T-helper 2 cell treated with Interferon-gamma antibody and Interleukin-4, amounts not matched to agents 100 ng/mL and 5 ng/mL, for 36 hours (primary cell): ENCODE measurements around the gene NPC2. TPM values are rescaled to one million over a fixed set of nuclear protein-coding genes. Genes with fewer than 3 reads are reported as not detected.

Experiments used
- total RNA-seq: library from RNA; stranded (reverse); gene quantifications from 2 replicates; pipeline ENCODE4 v1.2.3, GENCODE V29; 2022

NPC2 gene
- total RNA-seq, 1 donor from 2014 or later = 28.9 TPM

Other genes starting within 250 kb of the NPC2 start
- 47.3 and 49.6 TPM in 2 replicates for gene ABCD4, start 190.4 kb downstream of the NPC2 start, total RNA-seq
- not detected in 2 replicates for gene VRTN, start 144.8 kb downstream of the NPC2 start, total RNA-seq
- not detected in 2 replicates for gene SYNDIG1L, start 67.1 kb downstream of the NPC2 start, total RNA-seq
- 22.9 and 26.9 TPM in 2 replicates for gene ISCA2, start 460 bp upstream of the NPC2 start, total RNA-seq
- gene LTBP2, start 118.9 kb upstream of the NPC2 start, total RNA-seq = 0.09 and 0.16 TPM in 2 replicates
- 47.9 and 52.5 TPM in 2 replicates for gene AREL1, start 219.8 kb upstream of the NPC2 start, total RNA-seq
- gene FCF1, start 219.8 kb upstream of the NPC2 start, total RNA-seq = 59.4 and 62.4 TPM in 2 replicates